Esophagus muscularis mucosa (tissue), 4 donors: ENCODE measurements around the gene GAPDH. TPM values are rescaled to one million over a fixed set of nuclear protein-coding genes. Genes with fewer than 3 reads are reported as not detected.

Experiments used
- DNase-seq: peaks from one replicate; pipeline ENCODE4 v3.0.0-alpha.2; 2017; ENCODE audit errors: extremely low spot score
- H3K27ac ChIP-seq, 4 donors: fragments of 200-600 bp; sonication (generic); replicated peaks in 1 of 4; 1 replicate in 3 of 4; 2 replicates in 1 of 4; pipeline ENCODE4 v1.5.1; 2016 to 2019; ENCODE audit warnings: mild to moderate bottlenecking in 1 of 4
- H3K27me3 ChIP-seq, 4 donors: fragments of 200-600 bp; sonication (generic); one replicate each; pipeline versions ENCODE4 v1.5.1 to v1.6.0; 2016 to 2019
- H3K36me3 ChIP-seq, 4 donors: fragments of 200-600 bp; sonication (generic); one replicate each; pipeline ENCODE4 v1.5.1; 2016 to 2019
- H3K4me1 ChIP-seq, 4 donors: fragments of 200-600 bp; sonication (generic); one replicate each; pipeline ENCODE4 v1.5.1; 2016 to 2019
- H3K4me3 ChIP-seq, 4 donors: fragments of 200-600 bp; sonication (generic); 1 replicate in 2 of 4; 2 replicates in 2 of 4; pipeline ENCODE4 v1.5.1; 2016 to 2019; ENCODE audit warnings: mild to moderate bottlenecking in 4 of 4, moderate library complexity in 1 of 4
- H3K9me3 ChIP-seq, 4 donors: fragments of 200-600 bp; sonication (generic); 1 replicate in 3 of 4; 2 replicates in 1 of 4; pipeline ENCODE4 v1.5.1; 2016 to 2019
- CTCF ChIP-seq, 3 experiments: fragments of 200-600 bp in 2 of 3; fragments of 450-650 bp in 1 of 3; sonication (generic) in 2 of 3; IDR thresholded peaks; one replicate each; pipeline ENCODE4 v1.5.1; 2017 to 2019; ENCODE audit warnings: antibody characterized with exemption in 3 of 3, mild to moderate bottlenecking in 2 of 3, moderate library complexity in 1 of 3
- EP300 ChIP-seq: sonication (generic); formaldehyde crosslinking; IDR thresholded peaks from one replicate; pipeline ENCODE4 v1.6.1; 2017; ENCODE audit warnings: antibody characterized with exemption
- POLR2A ChIP-seq: fragments of 450-650 bp; IDR thresholded peaks from one replicate; pipeline ENCODE4 v1.6.1; 2017; ENCODE audit warnings: antibody characterized with exemption, moderate library complexity, mild to moderate bottlenecking, low read depth
- POLR2AphosphoS5 ChIP-seq, 2 donors: sonication (generic); formaldehyde crosslinking; IDR thresholded peaks; one replicate each; pipeline ENCODE4 v1.6.1; 2017; ENCODE audit warnings: antibody characterized with exemption in 2 of 2
- WGBS: methylation state at CpG from one replicate; pipeline ENCODE4 v1.1.5; 2018; 5-methylcytosine and 5-hydroxymethylcytosine counted together
- intact Hi-C: fragments of 100-400 bp; cut with DNase I; formaldehyde crosslinking; loops from one replicate; pipeline ENCODE4 v1.15.1; 2023
- total RNA-seq, 4 donors: library from RNA; depleted of rRNA; stranded (reverse); fragments of >200 nt; gene quantifications; one replicate each; pipeline versions ENCODE4 v1.1.0 to v1.2.1, GENCODE V29; 2016

The GAPDH gene
- total RNA-seq, 4 donors from 2014 or later: 2,279 to 3,578 (median 2,742) TPM

GRCh38 chr12:6528539-6529235 lies 5.6 kb upstream of the GAPDH start:
- no peak overlapping the region for H3K4me3 ChIP-seq
- peaks cover 15 to 23% (median 22%) of the 10 kb centered on the region in 4 donors for H3K4me1 ChIP-seq
- WGBS: 88% methylated on average over 13 of the region's 17 CpGs
- H3K27ac ChIP-seq: peak overlapping the region in 1 of 4 donors; percentile 16
- H3K27me3 ChIP-seq: no peaks in the 10 kb centered on the region
- intact Hi-C loops: no loop called here
- no peak for DNase-seq
- no peaks in the 10 kb centered on the region for H3K9me3 ChIP-seq
- peaks cover 59 to 79% (median 71%) of the 10 kb centered on the region in 4 donors for H3K36me3 ChIP-seq
- TF ChIP-seq POLR2AphosphoS5 (IDR thresholded peaks at IDR 0.05) (no peak), EP300 (no peak), POLR2A (no peak), CTCF (IDR thresholded peaks at IDR 0.05) (no peak)

- no peak overlapping the region for H3K4me3 ChIP-seq
- peaks cover 15 to 27% (median 26%) of the 10 kb centered on the region in 4 donors for H3K4me1 ChIP-seq
- H3K9me3 ChIP-seq: no peaks in the 10 kb centered on the region
- H3K27ac ChIP-seq: peak overlapping the region in 1 of 4 donors; percentile 14
- no peaks in the 10 kb centered on the region for H3K27me3 ChIP-seq
- no peak for DNase-seq
- intact Hi-C loops: no loop called here
- TF ChIP-seq EP300: no peak
- no peak for TF ChIP-seq POLR2AphosphoS5 (IDR thresholded peaks at IDR 0.05)
- TF ChIP-seq POLR2A: no peak
- no peak for TF ChIP-seq CTCF (IDR thresholded peaks at IDR 0.05)
- peaks cover 54 to 72% (median 66%) of the 10 kb centered on the region in 4 donors for H3K36me3 ChIP-seq
- 85% methylated on average over 5 of the region's 9 CpGs for WGBS
Observed at GRCh38 chr12:6529291-6529737, 5.0 kb upstream of the GAPDH start.

- no peaks in the 10 kb centered on the region for H3K9me3 ChIP-seq
- intact Hi-C loops: loop anchor here (5.0 kb wide), 1 partner anchor 198 kb away; no protein-coding TSS in a partner anchor
- no peak for TF ChIP-seq CTCF (IDR thresholded peaks at IDR 0.05)
- TF ChIP-seq POLR2AphosphoS5 (IDR thresholded peaks at IDR 0.05): no peak
- no peak for TF ChIP-seq POLR2A
- TF ChIP-seq EP300: no peak
- 92% methylated on average over 18 of the region's 18 CpGs for WGBS
- peaks cover 52 to 59% (median 55%) of the 10 kb centered on the region in 4 donors for H3K36me3 ChIP-seq
- peaks cover 18 to 32% (median 31%) of the 10 kb centered on the region in 4 donors for H3K4me1 ChIP-seq
- DNase-seq: no peak
- H3K27me3 ChIP-seq: no peaks in the 10 kb centered on the region
- no peak overlapping the region for H3K4me3 ChIP-seq
- H3K27ac ChIP-seq: peak overlapping the region in 3 of 4 donors; percentile 93 to 99 (median 93)
Observed at GRCh38 chr12:6530576-6531260, 3.6 kb upstream of the GAPDH start.

- intact Hi-C loops: loop anchor here (2.0 to 5.0 kb wide), 3 partner anchors 37 to 200 kb away; partner anchors contain the start of genes NCAPD2 and VAMP1
- Histone ChIP-seq H3K9me3 (no peaks in the 10 kb centered on the region), H3K27me3 (no peaks in the 10 kb centered on the region), H3K27ac (peak overlapping the region; percentile 93 to 99 (median 94)), H3K4me1 (peaks cover 34 to 48% (median 46%) of the 10 kb centered on the region in 4 donors), H3K4me3 (peak overlapping the region; percentile 76 to 98 (median 80)), H3K36me3 (peaks cover 46 to 58% (median 54%) of the 10 kb centered on the region in 4 donors)
- TF ChIP-seq POLR2AphosphoS5 (IDR thresholded peaks at IDR 0.05) (peak; percentile 83 to 89), CTCF (IDR thresholded peaks at IDR 0.05) (no peak), POLR2A (peak; percentile 1)
- WGBS: 18% methylated on average over 15 of the region's 20 CpGs
- no peak for DNase-seq
Observed at GRCh38 chr12:6532051-6532926, 2.0 kb upstream of the GAPDH start.
